ENCODE results near the gene NFIB. TPM values are rescaled to one million over a fixed set of nuclear protein-coding genes. Genes with fewer than 3 reads are reported as not detected.

The NFIB gene
- total RNA-seq, 1 experiment from 2014 or later: 0.61 TPM

GRCh38 chr9:14226855-14227532 lies 86.9 kb downstream of the NFIB start:
- Histone ChIP-seq H3K36me3 (ENCODE audit: control insufficient read depth, insufficient read depth, low read length) (no peaks in the 10 kb centered on the region), H3K4me1 (no peaks in the 10 kb centered on the region), H3K4me3 (ENCODE audit: low read depth, low read length) (no peak overlapping the region), H3K27me3 (replicated peaks; ENCODE audit: control insufficient read depth, insufficient read depth, low read length) (no peaks in the 10 kb centered on the region), H3K9me3 (no peaks in the 10 kb centered on the region)
- Mint-ChIP-seq H3K9me3 (ENCODE audit: unreplicated experiment) (no peaks in the 10 kb centered on the region), H3K27ac (ENCODE audit: unreplicated experiment) (no peak overlapping the region), H3K36me3 (ENCODE audit: insufficient read depth, unreplicated experiment) (no peaks in the 10 kb centered on the region), H3K4me1 (ENCODE audit: low read depth, unreplicated experiment) (no peaks in the 10 kb centered on the region), H3K4me3 (ENCODE audit: unreplicated experiment) (no peak overlapping the region), H3K27me3 (ENCODE audit: insufficient read depth, unreplicated experiment) (no peaks in the 10 kb centered on the region)
- TF ChIP-seq CTCF (IDR thresholded peaks at IDR 0.05; ENCODE audit: insufficient read depth in 1 of 2, low read depth in 1 of 2, low read length in 1 of 2, severe bottlenecking in 1 of 2, unreplicated experiment in 1 of 2): no peak
- BruUV-seq (replicated peaks): no TSS peak
- POLR2A ChIA-PET: no interaction called here
- DNase-seq: no peak
- CTCF ChIA-PET: no interaction called here
- intact Hi-C loops (cut with micrococcal nuclease; ENCODE audit: unreplicated experiment): no loop called here

- intact Hi-C loops (cut with micrococcal nuclease; ENCODE audit: unreplicated experiment): no loop called here
- Histone ChIP-seq H3K27me3 (replicated peaks; ENCODE audit: control insufficient read depth, insufficient read depth, low read length) (no peaks in the 10 kb centered on the region), H3K4me3 (ENCODE audit: low read depth, low read length) (no peak overlapping the region), H3K4me1 (no peaks in the 10 kb centered on the region), H3K9me3 (no peaks in the 10 kb centered on the region), H3K36me3 (ENCODE audit: control insufficient read depth, insufficient read depth, low read length) (no peaks in the 10 kb centered on the region)
- no peak for TF ChIP-seq CTCF (IDR thresholded peaks at IDR 0.05; ENCODE audit: insufficient read depth in 1 of 2, low read depth in 1 of 2, low read length in 1 of 2, severe bottlenecking in 1 of 2, unreplicated experiment in 1 of 2)
- DNase-seq: no peak
- Mint-ChIP-seq H3K4me3 (ENCODE audit: unreplicated experiment) (no peak overlapping the region), H3K27me3 (ENCODE audit: insufficient read depth, unreplicated experiment) (no peaks in the 10 kb centered on the region), H3K4me1 (ENCODE audit: low read depth, unreplicated experiment) (no peaks in the 10 kb centered on the region), H3K27ac (ENCODE audit: unreplicated experiment) (no peak overlapping the region), H3K9me3 (ENCODE audit: unreplicated experiment) (no peaks in the 10 kb centered on the region), H3K36me3 (ENCODE audit: insufficient read depth, unreplicated experiment) (no peaks in the 10 kb centered on the region)
- POLR2A ChIA-PET: no interaction called here
- no TSS peak for BruUV-seq (replicated peaks)
- CTCF ChIA-PET: interaction anchor here (0.6 kb wide), 1 partner anchor 973 kb away, joined by 4 read pairs; no protein-coding TSS in a partner anchor
Measured at GRCh38 chr9:14223081-14223480, 90.9 kb downstream of the NFIB start.

DNA sequence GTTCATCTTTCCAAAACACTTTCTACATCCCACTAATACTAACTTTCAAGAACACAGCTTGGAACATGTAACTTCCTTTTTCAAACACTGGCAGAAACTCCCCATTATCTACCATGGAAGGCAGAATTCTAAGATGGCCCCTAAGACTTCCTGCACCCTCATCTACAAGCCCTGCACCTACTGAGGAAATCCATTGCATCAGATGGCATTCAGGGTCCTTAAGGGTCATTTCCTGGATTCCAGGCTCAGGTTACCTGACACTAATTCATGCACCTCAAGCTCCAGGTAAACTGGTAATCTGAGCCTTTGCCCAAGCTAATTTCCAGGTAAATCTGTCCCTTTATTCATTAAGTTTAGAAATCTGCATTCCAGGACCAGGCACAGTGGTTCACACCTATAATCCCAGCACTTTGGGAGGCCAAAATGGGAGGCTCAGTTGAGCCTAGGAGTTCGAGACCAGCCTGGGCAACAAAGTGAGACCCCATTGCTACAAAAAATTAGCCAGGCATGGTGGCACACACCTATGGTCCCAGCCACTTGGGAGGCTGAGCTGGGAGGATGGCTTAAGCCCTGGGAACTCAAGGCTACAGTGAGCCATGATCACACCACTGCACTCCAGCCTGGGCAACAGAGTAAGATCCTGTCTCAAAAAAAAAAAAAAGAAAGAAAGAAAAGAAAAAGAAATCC lies 91.6 kb downstream of the NFIB start:
- no TSS peak for BruUV-seq (replicated peaks)
- intact Hi-C loops (cut with micrococcal nuclease; ENCODE audit: unreplicated experiment): no loop called here
- ChIA-PET POLR2A (no interaction called here), CTCF (no interaction called here)
- Histone ChIP-seq H3K36me3 (ENCODE audit: control insufficient read depth, insufficient read depth, low read length) (no peaks in the 10 kb centered on the region), H3K4me1 (no peaks in the 10 kb centered on the region), H3K4me3 (ENCODE audit: low read depth, low read length) (no peak overlapping the region), H3K27me3 (replicated peaks; ENCODE audit: control insufficient read depth, insufficient read depth, low read length) (no peaks in the 10 kb centered on the region), H3K9me3 (no peaks in the 10 kb centered on the region)
- Mint-ChIP-seq H3K4me3 (ENCODE audit: unreplicated experiment) (no peak overlapping the region), H3K27me3 (ENCODE audit: insufficient read depth, unreplicated experiment) (no peaks in the 10 kb centered on the region), H3K27ac (ENCODE audit: unreplicated experiment) (no peak overlapping the region), H3K9me3 (ENCODE audit: unreplicated experiment) (no peaks in the 10 kb centered on the region), H3K36me3 (ENCODE audit: insufficient read depth, unreplicated experiment) (no peaks in the 10 kb centered on the region), H3K4me1 (ENCODE audit: low read depth, unreplicated experiment) (no peaks in the 10 kb centered on the region)
- no peak for DNase-seq
- TF ChIP-seq CTCF (IDR thresholded peaks at IDR 0.05; ENCODE audit: insufficient read depth in 1 of 2, low read depth in 1 of 2, low read length in 1 of 2, severe bottlenecking in 1 of 2, unreplicated experiment in 1 of 2): no peak
